Dermis blood vessel endothelial cell (primary cell): ENCODE results near the gene HIPK2. TPM values are rescaled to one million over a fixed set of nuclear protein-coding genes. Genes with fewer than 3 reads are reported as not detected.
"Not testable (repeated sequence)": the region's sequence is repeated elsewhere in the genome, so short reads cannot be mapped to it uniquely, and the experiment has no call there.

ENCODE experiments used
- DNase-seq: peaks from one replicate; pipeline ENCODE4 v3.0.0; 2010
- total RNA-seq: library from RNA; depleted of rRNA; stranded (reverse); fragments of >200 nt; gene quantifications from 2 replicates; pipeline ENCODE4 v1.2.3, GENCODE V29; 2014

Gene HIPK2
- total RNA-seq, 1 donor from 2014 or later, result 11.6 TPM

DNA sequence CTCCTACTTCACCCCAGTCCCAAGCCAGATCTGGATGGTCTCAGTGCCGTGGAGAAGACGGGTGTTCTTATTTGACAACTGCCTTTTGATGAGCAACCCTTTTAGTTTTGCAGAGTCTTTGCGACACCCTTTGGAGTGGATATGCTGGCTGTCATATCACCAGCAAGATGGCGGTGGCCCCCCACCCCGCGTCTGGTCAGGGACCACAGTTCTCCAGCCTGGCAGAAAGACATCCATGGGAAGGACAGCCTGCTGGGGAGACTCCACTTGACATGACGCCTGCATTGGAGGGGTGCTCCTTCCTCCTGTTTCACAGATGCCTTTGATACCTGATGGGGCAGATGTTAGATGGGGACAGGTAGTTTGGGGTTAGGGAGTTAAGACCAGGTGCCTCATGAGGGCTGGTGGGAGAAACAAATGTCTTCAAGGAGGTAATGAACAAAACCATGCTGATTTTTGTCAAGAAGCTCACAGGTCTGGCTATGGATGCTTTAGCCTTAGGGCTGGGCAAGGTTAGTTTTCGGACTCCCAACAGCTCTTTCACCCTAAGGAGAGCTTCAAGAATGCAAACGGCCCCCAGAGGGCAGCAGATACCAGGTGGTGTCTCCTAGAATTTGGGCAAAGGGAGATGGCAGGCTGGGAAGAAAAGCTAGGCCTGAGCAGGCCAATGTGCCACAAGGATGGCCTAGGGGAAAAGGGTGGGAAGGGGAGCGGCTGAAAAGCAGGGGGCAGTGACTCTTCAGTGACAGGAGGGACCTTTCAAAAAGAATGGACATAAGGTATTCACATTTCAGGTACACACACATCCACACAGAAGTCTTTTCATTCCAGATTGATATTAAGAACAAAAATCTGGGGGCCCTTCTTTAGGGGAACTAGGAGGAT, 159.1 kb downstream of the HIPK2 start:
- peak; percentile 66 for DNase-seq

DNA sequence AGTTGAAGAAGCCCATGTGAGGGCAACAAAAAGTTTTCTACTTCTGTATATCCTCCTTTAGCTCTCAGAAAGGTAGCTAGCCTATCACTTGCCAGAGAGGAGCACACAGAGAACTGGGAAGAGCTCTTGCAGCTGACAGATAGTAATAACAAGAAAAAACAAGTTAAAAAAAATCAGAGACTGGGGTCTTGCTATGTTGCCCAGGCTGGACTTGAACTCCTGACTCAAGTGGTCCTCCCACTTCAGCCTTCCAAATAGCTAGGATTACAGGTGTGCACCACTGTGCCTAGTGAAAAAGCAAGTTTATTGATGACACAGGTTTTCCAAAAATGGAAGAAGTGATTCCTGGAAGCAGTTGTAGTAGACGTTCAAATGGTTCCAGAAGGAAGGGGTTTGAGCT, 160.7 kb downstream of the HIPK2 start:
- DNase-seq, result no peak

- DNase-seq, result no peak
Observed at GRCh38 chr7:139614886-139615285, 162.9 kb downstream of the HIPK2 start.

GRCh38 chr7:139613971-139614411, 163.8 kb downstream of the HIPK2 start:
- DNase-seq, result no peak

- DNase-seq, result not testable (repeated sequence)
Observed at GRCh38 chr7:139611556-139611955, 166.2 kb downstream of the HIPK2 start.

GRCh38 chr7:139610595-139610994, 167.2 kb downstream of the HIPK2 start:
- no peak for DNase-seq

DNA sequence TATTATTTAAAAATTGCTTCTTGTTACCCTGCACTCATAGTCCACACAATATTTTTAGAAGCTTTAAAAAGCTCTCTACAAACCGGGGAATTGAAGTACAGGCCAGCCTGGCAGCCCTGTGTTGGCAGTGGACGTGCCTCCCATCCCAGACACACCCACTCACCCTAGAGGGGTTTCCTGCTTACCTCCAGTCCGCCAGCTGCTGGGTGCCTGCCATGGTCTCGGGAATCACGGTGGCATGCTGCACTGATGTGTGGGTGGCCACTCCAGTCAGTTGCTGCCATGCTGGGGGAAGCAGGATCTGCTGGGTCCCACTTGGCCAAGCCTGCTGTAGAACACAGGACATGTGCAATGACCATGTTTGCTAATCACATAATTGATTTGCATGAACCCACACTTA, 173.9 kb downstream of the HIPK2 start:
- DNase-seq, result no peak

GRCh38 chr7:139603282-139603681, 174.5 kb downstream of the HIPK2 start:
- no peak for DNase-seq

DNA sequence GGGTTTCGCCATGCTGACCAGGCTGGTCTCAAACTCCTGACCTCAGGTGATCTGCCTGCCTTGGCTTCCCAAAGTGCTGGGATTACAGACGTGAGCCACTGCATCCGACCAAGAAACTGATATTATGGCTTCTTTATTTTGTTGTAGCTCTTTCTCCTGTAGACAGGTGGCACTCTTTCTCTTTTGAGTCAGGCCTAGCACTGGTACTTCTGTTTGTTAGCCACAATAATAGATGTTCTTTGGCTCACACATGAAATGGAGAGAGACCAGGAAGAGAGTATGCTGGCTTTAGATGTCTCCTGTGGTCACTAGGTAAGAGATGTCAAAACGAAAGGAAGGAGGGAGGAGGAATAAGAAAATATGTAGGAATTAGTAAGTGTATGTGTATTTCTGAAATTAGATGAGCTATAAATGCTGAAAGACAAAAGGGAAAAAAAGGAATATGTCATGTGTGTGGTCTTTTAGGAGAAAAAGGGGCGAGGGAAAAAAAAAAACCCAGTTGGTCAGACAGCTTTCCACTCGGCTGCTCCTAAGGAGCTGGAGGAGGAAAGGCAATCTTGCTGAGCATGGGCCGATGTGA, 175.6 kb downstream of the HIPK2 start:
- peak; percentile 64 for DNase-seq

GRCh38 chr7:139601176-139601575, 176.6 kb downstream of the HIPK2 start:
- DNase-seq, result no peak

DNA sequence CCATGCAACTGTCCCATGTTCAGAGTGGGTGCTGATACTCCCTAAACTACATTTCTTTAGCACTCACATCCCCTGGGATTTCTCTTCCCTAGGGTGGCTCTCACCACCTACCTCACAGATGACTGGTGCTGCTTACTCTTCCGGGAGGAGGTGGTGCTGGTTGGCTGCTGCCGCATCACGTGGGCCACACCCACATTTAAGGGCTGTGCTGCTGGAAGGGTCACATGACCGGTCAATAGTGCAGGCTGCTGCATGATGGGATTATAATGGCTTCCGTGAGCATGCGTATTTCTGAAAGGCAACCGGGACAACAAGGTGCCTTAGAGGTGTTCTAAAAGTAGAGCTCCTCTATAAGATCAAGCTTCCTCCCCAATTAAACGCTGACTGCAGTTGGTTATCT, 177.5 kb downstream of the HIPK2 start:
- no peak for DNase-seq

DNA sequence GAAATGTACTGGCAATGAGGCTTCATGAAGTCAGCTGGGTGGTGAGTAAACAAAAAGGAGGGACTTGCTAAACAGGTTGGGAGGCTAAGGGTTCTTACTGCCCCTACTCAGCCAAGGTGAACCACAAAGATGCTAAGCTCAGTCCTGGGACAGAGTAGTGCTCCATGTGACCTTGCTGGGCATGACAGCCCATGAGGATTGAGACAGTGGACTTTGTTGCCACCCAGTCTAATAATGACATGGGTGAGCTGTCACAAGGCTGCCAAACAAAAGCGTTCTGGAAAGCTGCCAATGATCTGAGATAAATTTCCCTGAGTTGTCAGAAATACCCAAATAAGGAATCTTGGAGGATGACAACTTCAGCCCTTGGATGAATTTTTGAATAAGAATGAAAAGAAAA, 179.2 kb downstream of the HIPK2 start:
- DNase-seq, result peak; percentile 41

DNA sequence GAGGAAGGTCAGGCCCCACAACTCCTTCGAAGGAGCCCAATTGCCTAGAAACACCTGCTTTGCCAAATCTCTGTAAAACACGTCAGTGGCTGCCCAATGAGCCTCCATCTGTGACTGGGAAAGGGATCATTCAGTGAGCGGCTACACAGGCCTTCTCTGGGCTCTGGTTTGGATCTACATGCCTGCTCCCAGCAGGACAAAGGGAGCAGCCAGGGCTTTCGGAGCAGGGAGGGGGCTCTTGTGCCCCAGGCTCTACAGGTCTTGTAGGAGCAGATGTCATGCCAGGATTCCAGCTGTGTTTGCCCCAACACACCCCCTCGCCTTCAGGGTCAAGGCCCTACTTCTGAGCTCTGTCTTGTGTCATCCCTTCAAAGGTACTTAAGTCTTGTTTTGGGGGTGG, 180.8 kb downstream of the HIPK2 start:
- no peak for DNase-seq

GRCh38 chr7:139596626-139597025, 181.2 kb downstream of the HIPK2 start:
- no peak for DNase-seq

DNA sequence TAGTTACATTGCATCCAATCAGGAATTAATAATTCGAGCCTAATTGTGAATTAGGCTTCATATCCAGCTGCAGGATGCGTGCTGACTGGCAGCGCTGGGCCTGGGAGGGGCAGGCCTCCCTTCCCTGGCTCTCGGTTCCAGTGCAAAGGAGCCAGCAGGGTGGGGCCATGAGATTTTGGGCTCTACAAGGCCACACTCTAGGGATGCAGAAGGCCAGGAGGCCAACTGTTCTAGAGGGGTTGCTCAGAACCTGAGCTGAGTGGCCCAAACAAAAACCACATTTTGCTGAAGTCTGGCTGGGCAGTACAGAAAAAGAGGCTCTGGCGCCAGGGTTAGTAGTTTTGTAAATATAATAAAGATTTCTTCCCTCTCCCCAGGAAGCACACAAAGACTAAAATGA, 182.0 kb downstream of the HIPK2 start:
- DNase-seq, result no peak

- DNase-seq, result no peak
Observed at GRCh38 chr7:139594911-139595476, 182.8 kb downstream of the HIPK2 start.

GRCh38 chr7:139594090-139594489, 183.7 kb downstream of the HIPK2 start:
- DNase-seq, result no peak

- no peak for DNase-seq
Observed at GRCh38 chr7:139592801-139593461, 184.9 kb downstream of the HIPK2 start.

DNA sequence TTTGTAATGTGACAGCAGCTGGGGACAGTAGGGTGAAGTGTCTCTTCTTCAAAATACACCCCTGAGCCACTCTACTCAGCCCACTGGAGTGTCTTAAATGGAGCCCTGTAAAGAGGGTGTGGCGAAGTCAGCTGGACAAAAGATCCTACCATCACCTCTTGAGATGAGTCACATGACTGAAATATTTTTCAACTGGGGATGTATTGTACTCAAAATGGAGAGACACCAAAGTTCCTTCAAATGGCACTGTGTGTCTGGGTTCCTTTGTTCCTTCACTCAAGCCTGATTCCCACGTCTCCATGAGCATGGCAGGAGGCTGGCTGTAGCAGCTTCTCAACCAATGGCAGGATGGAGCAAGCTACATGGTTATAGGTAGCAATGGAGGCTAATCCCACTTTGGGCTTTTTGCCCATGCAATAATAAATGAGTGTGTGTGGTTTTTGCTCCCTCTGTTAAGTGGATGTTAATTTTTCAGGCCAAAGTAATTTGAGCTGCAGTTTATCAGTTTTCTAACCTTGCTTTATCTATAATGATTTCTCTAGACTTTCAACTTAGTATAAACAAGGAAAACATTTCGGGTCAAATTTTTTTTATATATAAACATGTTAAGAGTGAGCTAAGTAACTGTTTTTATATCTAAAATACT, 186.1 kb downstream of the HIPK2 start:
- DNase-seq, result no peak

- DNase-seq, result no peak
Observed at GRCh38 chr7:139589474-139589873, 188.3 kb downstream of the HIPK2 start.

DNA sequence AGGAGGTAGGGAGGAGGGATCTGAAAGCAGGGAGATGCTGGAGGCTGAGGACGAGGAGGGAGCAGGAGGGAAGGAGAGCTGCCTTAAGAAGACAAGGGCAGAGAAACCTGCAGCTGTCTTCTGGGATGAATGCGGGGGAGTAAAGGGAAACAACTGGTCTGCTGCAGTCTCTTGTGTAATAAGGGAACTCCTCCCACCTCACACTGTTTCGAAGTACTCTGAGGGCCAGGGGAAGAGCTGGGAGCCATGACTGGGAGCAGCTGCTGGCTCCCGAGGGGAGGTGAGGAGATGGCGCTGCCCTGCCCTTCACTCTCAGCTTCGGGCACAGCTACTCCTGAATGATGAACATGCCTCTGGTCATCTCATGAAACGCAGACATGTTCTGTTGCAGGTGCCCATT, 189.2 kb downstream of the HIPK2 start:
- no peak for DNase-seq

DNA sequence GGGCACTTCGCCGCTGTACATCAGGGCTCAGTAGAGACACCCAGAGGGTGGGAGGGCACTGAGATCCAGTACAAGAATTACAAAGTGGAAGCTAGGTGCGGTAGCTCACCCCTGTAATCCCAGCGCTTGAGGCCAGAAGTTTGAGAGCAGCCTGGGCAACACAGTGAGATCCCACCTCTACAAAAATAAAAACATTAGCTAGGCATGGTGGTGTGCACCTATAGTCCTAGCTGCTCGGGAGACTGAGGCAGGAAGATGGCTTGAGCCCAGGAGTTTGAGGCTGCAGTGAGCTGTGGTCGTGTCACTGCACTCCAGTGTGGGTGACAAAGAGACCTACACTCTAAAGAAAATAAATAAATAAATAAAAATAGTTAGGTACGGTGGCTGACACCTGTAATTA, 190.3 kb downstream of the HIPK2 start:
- no peak for DNase-seq

DNA sequence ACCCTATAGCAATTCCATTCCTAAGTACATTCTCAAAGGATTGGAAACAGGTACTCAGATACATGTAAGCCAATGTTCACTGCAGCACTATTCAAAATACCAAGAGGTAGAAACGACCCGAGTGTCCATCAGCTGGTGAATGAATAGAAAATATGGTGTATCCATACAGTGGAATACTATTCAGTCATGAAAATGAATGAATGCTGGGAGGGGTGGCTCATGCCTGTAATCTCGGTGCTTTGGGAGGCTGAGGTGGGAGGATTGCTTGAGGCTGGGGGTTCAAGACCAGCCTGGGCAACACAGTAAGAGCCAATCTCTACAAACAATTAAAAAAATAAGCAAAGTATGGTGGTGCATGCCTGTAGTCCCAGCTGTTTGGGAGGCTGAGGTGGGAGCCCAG, 191.5 kb downstream of the HIPK2 start:
- no peak for DNase-seq
